NCI-H69 (cell line): Measurements from ENCODE around the gene EYA4.
"Not testable (repeated sequence)": the region's sequence is repeated elsewhere in the genome, so short reads cannot be mapped to it uniquely, and the experiment has no call there.

Experiments used
- DNase-seq: peaks from one replicate; lab custom pipeline; 2025; lab: John Stamatoyannopoulos, UW

Gene EYA4

GRCh38 chr6:133350928-133351327, 109.8 kb downstream of the EYA4 start:
- no peak for DNase-seq

DNA sequence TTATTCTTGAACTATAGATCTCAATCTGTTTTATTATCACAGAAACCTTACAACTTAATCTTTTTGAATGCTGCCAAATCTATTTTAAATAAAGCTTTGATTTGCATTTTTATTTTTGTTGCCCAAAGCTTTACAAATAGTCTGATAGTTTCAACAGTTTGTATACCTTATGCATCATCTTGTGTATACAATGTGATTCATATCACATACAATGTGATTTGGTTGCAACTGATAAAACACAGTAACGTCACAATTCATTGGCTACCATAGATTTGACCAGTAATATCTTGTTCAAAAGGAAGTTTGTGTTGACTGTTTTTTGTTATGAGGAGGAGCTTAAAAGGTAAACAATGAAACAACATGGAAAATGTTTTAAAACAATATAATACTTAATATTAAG, 110.9 kb downstream of the EYA4 start:
- no peak for DNase-seq

DNA sequence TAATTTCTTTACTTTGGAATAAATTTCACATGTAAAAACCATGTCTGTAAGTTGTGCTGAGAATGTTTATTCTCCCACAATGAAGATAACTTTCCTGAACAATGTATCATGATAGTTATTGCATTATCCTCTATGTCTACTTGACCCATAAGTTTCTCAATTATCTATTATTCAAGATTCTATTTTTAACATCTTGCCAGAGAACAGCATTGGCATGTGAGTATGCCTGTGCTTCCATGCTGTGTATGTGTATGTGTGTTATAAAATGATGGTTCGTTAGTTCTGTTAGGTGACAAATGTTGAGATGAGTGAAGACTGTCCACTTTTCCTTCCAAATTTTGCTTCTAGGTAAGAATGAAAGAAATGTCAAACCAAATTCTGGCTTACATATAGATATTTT, 111.9 kb downstream of the EYA4 start:
- DNase-seq = no peak

DNA sequence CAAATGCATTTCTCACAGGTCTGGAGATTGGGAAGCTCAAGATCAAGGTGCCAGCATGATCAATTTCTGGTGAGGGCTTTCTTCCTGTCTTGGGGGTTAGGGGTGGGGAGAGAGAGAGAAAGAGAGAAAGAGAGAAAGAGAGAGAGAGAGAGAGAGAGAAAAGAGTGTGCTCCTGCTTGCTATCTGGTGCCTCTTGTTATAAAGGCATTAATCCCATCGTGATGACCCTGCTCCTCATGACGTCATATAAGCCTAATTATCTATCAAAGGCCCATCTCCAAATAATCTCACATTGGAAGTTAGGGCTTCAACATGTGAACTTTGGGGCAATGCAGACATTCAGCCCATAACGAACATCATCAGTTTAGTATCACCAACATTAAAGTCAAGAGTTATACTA, 114.8 kb downstream of the EYA4 start:
- DNase-seq = no peak

DNA sequence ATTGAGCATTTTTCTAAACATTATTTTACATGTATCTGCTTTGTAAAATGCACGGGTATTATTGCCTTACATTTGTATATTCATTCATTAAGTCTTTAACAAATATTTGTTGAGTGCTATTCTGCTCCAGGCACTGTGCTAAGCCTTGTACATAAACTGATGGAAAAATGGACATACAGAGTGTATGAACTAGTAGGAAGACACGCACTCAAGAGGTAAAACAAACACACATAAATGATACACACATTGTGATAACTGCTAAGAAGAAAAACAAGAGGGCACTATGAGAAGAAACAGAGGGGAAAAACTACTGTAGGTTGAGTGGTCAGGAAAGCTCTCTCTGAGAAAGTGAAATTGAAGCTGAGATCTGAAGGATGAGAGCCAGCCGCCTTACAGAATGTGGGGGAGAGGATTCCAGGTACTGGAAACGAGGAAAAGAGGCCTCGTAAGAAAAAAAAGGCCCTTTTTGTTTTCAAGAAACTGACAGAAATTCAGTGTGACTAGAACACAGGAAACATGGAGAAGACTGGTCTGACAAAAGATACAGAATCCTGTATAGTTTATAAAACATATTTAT, 117.5 kb downstream of the EYA4 start:
- DNase-seq = no peak

- DNase-seq = no peak
Measured at GRCh38 chr6:133359256-133359655, 118.1 kb downstream of the EYA4 start.

GRCh38 chr6:133359760-133360159, 118.6 kb downstream of the EYA4 start:
- DNase-seq = no peak

- DNase-seq = no peak
Measured at GRCh38 chr6:133360194-133360593, 119.0 kb downstream of the EYA4 start.

- DNase-seq = no peak
Measured at GRCh38 chr6:133362813-133363212, 121.7 kb downstream of the EYA4 start.

DNA sequence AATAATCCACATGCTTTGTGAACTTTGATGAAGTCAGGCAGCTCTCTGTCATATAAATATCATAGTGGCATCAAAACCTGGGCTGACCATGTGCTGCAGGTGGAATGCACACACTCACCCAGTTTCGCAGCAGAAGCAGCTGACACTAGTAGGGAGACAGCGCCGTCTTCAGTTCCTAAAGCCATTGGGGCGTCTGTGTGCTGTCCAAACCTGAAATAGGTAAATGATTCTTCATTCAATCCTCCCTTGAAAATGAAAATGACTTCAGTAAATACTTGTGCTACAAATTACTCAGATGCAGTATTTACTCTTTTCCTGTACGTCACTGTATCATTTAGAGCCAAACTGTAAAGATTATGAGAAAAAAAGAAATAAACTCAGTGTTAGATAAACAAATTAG, 127.5 kb downstream of the EYA4 start:
- peak; percentile 47 for DNase-seq

DNA sequence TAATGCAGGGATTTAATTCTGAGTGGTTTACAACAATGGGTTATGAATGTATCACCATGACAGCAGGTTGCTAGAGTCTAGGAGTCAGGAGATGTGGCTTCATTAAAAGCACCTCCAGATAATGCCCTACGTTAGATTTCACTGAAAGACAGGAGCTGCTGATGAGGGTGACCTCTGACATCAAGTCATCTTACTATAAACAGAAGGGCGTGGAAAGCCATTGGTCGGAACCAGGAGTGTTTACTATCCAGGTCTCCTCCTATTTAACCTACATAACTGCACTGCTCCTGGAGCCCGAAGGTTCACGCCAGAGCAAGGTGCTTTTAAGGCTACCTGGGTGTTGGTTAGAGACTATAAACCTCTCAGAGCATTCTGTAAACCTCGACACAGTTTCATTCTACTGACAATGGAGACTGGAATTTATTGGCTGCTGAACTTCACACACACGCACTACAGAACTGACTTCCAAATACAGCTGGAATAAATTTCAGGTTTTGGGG, 128.7 kb downstream of the EYA4 start:
- DNase-seq = no peak

GRCh38 chr6:133376743-133377142, 135.6 kb downstream of the EYA4 start:
- no peak for DNase-seq

DNA sequence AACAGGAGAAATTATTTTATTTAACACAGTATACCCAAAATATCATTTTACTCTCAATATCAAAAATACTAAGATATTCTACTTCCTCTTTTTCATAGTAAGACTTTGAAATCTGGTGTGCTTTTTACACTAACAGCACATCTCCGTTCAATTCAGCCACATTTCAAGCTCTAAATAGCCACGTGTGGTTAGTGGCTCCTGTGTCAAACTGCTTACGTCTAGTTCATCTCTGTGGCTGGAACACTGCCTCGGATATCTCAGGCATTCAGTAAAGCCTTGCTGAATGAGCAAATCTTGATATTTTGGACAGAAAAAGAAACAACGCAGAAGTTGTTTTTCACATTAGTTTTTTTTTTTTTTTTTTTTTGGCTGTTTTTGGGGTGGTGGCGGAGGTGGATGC, 136.1 kb downstream of the EYA4 start:
- DNase-seq = no peak

- DNase-seq = no peak
Measured at GRCh38 chr6:133380047-133380446, 138.9 kb downstream of the EYA4 start.

GRCh38 chr6:133380723-133381122, 139.6 kb downstream of the EYA4 start:
- no peak for DNase-seq

DNA sequence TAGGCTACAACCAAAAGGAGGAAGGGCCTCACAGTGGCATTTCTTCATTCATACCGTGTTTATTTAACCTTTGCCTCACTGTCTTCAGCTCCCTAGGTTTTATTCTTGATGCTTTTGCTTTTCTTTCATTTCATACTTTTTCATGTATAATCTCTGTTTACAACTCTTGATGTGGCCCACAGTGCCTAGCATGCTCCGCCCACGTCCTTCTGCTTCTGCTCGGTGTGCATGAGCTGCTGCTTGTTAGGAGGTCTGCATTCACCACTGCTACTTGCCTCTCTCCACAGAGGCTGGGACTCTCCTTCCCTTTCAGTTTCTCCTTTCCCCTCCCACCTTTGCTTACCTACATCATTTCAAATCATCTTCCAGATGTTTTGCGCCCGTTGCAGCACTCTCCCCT, 147.6 kb downstream of the EYA4 start:
- no peak for DNase-seq

DNA sequence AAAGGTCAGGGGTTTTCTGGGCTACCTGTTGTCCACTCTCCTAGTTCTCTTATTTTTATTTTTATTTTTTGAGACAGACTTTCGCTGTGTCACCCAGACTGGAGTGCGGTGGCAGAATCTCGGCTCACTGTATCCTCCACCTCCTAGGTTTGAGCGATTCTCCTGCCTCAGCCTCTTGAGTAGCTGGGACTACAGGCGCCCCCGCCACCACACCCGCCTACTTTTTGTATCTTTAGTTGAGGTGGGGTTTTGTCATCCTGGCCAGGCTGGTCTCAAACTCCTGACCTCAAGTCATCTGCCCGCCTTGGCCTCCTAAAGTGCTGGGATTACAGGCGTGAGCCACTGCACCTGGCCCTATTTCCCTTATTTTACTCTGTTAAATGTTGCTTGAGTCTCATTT, 149.0 kb downstream of the EYA4 start:
- no peak for DNase-seq

GRCh38 chr6:133392015-133392414, 150.9 kb downstream of the EYA4 start:
- no peak for DNase-seq

GRCh38 chr6:133392641-133393040, 151.5 kb downstream of the EYA4 start:
- no peak for DNase-seq

- no peak for DNase-seq
Measured at GRCh38 chr6:133393891-133394290, 152.7 kb downstream of the EYA4 start.

DNA sequence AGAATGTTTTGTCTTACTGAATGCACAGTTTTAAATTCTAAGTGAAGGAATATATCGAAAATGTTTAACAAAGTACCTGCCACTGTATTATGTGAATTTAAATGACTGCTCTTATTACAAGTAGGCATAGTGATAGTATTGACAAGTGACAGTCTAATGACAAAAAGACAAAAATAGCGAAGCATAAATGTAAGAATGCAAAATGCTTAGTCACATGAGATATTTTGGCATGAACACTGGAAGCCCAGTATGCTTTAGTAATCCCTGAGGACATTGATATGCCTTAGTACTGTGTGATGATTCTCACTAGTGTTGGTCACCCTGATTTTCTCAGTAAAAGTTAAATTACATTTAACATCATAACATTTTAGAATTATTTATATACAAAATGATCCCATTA, 153.5 kb downstream of the EYA4 start:
- DNase-seq = no peak

GRCh38 chr6:133396233-133396983, 155.3 kb downstream of the EYA4 start:
- peak; percentile 29 for DNase-seq

DNA sequence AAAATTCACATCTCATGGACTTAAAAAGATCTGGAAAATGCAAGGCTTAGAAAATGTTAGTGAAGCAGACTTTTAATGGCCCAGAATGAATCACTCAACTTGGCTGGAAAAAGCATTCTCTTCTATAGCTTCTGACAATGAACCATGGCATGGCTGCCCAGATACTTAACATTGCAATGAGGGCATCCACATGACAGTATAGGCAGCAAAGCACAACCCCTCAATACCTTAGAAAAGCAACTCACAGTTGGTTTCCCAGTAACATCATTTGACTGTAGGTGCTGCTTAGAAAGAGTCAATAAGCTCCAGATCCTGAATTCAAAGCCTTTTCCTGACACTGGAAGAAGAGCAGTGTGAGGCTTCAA, 155.8 kb downstream of the EYA4 start:
- no peak for DNase-seq

- DNase-seq = not testable (repeated sequence)
Measured at GRCh38 chr6:133397601-133398000, 156.4 kb downstream of the EYA4 start.
